Measurements from ENCODE around the gene MGMT.
"Not testable (repeated sequence)": the region's sequence is repeated elsewhere in the genome, so short reads cannot be mapped to it uniquely, and the experiment has no call there.

Gene MGMT

DNA sequence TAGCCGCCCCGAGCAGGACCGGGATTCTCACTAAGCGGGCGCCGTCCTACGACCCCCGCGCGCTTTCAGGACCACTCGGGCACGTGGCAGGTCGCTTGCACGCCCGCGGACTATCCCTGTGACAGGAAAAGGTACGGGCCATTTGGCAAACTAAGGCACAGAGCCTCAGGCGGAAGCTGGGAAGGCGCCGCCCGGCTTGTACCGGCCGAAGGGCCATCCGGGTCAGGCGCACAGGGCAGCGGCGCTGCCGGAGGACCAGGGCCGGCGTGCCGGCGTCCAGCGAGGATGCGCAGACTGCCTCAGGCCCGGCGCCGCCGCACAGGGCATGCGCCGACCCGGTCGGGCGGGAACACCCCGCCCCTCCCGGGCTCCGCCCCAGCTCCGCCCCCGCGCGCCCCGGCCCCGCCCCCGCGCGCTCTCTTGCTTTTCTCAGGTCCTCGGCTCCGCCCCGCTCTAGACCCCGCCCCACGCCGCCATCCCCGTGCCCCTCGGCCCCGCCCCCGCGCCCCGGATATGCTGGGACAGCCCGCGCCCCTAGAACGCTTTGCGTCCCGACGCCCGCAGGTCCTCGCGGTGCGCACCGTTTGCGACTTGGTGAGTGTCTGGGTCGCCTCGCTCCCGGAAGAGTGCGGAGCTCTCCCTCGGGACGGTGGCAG lies at the start of gene MGMT:
TSS of gene MGMT (plus strand) at position 539 of the 656 bp plus-strand sequence.
- Mint-ChIP-seq H3K9me3 (no peaks in the 10 kb centered on the region), H3K4me3 (peak within 1 kb of the TSS; percentile 76), H3K4me1 (peaks cover 8% of the 10 kb centered on the region), H3K27ac (peak within 1 kb of the TSS; percentile 83), H3K36me3 (no peaks in the 10 kb centered on the region)
- DNase-seq (ENCODE audit: low spot score in 2 of 2) (peak; percentile 94 to 96), ATAC-seq (peak; percentile 94)

DNA sequence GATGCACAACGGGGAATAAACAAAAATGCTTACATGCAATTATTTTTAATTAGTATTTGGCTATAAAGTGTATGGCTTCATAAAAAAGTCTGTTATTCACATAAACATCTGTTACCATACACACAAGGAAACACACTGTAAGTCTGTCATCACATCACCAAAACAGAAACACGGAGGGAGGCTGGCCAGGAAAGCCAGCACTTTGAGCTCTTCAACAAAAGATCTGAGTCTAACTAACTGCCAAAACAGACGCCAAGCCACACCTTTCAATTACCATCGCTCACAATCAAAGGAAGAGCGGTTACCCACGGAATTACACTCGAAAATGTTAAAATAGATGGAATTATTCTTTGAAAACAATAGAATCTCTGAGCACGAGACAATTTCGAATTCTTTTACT lies 49.2 kb upstream of the MGMT start:
- Mint-ChIP-seq H3K27ac (no peak overlapping the region), H3K36me3 (no peaks in the 10 kb centered on the region), H3K4me1 (no peaks in the 10 kb centered on the region), H3K4me3 (no peak overlapping the region), H3K9me3 (no peaks in the 10 kb centered on the region)
- DNase-seq (ENCODE audit: low spot score in 2 of 2), result no peak
- ATAC-seq, result no peak

DNA sequence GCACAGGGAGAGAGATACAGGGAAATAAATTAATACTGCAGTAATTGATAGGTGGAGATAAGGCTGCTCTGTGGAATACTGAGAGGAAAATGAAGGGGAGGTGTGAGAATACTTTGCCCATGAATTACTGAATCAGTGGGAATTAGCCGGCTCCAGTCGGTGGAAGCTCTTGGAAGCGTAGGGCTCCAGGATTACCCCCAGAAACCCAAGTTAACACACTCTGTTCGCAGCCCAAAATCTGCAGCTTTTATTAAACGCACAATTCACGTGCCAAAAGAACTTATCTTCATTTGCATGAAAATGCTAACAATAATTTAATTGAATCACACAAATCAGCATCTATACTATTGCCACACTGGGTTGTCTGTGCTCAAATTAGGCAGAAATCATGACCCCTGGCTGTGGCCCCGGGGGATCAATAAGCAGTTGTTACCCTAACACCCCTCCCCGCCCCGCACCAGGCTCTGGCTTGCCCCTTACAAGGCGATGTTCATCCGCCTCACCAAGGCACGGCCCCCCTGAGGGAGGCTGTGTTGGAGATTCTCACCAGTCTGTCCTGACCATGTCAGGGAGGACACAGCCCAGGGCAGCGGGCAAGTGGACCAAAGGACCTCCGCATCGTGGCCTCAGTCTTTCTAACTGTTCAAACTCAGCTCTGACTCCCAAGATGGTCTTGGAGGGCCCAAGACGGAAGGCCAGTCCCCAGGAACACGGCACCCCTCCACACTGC lies 48.4 kb upstream of the MGMT start:
- Mint-ChIP-seq H3K4me1 (no peaks in the 10 kb centered on the region), H3K36me3 (no peaks in the 10 kb centered on the region), H3K9me3 (no peaks in the 10 kb centered on the region), H3K4me3 (no peak overlapping the region), H3K27ac (no peak overlapping the region)
- no peak for ATAC-seq
- no peak for DNase-seq (ENCODE audit: low spot score in 2 of 2)

DNA sequence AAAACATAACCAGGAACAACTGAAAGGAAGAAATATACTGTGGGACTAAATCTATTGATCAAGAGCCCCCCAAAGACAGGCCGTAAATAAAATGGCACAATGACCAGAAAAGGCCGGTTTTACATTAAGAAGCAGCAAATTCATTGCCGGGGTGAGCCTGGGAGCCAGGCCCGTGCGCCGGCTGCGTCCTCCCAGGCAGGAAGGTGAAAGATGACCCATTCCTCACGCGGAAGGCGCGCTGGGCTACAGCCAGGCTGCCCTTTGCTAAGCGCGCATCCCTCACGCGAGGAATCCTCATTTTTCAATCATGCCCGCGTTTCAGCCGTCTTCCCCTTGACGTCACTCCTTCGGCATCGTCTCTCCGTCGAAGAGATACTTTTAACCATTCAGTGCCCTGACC lies 47.6 kb upstream of the MGMT start:
- H3K9me3 Mint-ChIP-seq, result no peaks in the 10 kb centered on the region
- ATAC-seq (no peak), DNase-seq (ENCODE audit: low spot score in 2 of 2) (no peak)
- H3K4me3 Mint-ChIP-seq, result no peak overlapping the region
- no peaks in the 10 kb centered on the region for H3K4me1 Mint-ChIP-seq
- H3K27ac Mint-ChIP-seq, result no peak overlapping the region
- H3K36me3 Mint-ChIP-seq, result no peaks in the 10 kb centered on the region

DNA sequence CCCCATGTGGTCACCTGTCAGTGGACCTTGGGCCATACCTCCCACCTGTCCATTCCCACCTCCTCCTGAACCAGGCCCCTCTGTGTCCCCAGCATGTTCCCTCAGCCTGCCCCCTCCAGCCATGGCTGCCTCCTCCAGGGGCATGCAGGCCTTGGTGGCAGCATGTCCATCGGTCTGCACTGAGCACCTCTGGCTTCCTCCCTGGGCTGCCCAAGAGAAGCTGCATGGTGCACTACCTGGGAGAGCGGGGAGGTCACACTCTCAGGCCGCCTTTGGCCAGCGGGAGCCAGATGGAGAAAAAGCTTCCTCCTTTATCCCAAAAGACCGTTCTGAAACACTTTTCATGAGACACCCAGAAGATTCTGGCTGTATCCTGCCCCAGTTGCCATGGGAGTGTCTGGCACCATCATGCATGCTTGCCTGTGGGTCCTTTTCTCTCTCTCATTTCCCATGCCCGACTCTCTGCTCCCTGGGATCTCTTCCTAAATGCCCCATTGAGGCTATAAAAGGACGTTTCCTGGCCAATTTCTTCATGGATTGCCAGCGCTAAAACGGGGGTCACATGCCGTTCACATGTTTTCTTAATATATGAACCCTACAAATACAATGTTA lies 45.5 kb upstream of the MGMT start:
- peak; percentile 43 for ATAC-seq
- H3K9me3 Mint-ChIP-seq, result no peaks in the 10 kb centered on the region
- DNase-seq (ENCODE audit: low spot score in 2 of 2), result no peak
- no peaks in the 10 kb centered on the region for H3K36me3 Mint-ChIP-seq
- H3K4me1 Mint-ChIP-seq, result no peaks in the 10 kb centered on the region
- H3K27ac Mint-ChIP-seq, result no peak overlapping the region
- no peak overlapping the region for H3K4me3 Mint-ChIP-seq

DNA sequence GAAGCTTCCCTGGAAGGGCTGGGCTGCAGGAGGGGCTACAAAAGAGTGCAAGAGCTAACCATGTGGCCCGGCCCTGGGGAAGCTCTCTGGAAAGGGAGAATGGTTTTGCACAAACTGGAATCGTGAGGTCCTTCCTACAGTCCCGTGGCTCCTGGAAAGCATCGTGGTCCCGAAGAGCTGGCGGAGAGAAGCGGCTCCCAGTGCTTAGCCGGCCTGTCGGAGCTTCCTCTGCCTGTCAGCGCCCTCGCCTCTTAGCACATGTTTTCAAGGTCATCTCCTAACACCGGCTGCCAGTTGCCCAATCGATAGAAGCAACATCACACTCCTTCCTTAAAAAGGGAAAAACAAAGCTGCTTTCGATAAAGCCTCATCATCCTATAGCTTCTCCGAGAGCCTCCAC lies 42.1 kb upstream of the MGMT start:
- ATAC-seq (no peak), DNase-seq (ENCODE audit: low spot score in 2 of 2) (no peak)
- Mint-ChIP-seq H3K4me3 (no peak overlapping the region), H3K36me3 (no peaks in the 10 kb centered on the region), H3K27ac (no peak overlapping the region), H3K9me3 (no peaks in the 10 kb centered on the region), H3K4me1 (no peaks in the 10 kb centered on the region)

DNA sequence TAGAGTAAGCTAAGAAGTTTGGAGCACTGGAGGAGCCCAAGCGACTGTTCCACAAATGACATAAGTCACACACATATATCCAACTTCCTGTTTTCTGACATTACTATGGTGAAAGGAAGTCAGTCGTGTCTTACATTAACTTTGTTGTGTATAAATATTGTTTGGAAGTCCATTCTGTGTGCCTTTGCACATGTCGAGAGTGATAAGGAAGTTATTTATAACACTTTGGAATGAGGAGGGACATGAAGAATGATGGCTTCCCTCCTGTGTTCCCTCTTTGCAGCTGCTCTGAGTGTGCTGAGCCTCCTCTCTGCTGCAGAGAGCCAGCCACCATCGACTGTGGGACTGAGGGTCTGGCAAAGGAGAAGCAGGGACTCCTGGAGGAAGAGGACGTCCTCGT lies 40.4 kb upstream of the MGMT start:
- DNase-seq (ENCODE audit: low spot score in 2 of 2) (no peak), ATAC-seq (no peak)
- no peak overlapping the region for H3K4me3 Mint-ChIP-seq
- no peak overlapping the region for H3K27ac Mint-ChIP-seq
- H3K4me1 Mint-ChIP-seq, result no peaks in the 10 kb centered on the region
- no peaks in the 10 kb centered on the region for H3K36me3 Mint-ChIP-seq
- H3K9me3 Mint-ChIP-seq, result no peaks in the 10 kb centered on the region

DNA sequence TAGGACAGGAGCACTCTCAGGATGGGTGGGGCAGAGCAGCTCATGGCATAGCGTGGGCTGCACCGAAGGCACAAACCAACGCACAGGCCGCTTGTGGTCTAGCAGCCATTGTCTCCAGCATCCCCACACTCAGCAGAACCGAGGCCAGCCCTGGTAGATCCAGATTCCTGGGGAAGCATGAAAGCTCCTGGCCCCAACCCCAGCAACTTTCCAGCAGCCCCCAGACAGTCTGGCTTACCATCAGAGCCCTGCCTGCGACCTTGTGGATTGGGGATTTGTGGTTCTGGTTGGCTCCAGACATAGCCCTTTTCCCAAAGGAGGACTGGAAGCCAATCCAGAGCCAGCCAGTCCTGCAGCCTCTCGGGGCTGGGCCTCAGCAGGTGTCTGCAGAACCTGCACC lies 33.8 kb upstream of the MGMT start:
- Mint-ChIP-seq H3K4me1 (no peaks in the 10 kb centered on the region), H3K36me3 (no peaks in the 10 kb centered on the region), H3K27ac (no peak overlapping the region), H3K4me3 (no peak overlapping the region), H3K9me3 (no peaks in the 10 kb centered on the region)
- ATAC-seq (peak; percentile 34), DNase-seq (ENCODE audit: low spot score in 2 of 2) (no peak)

DNA sequence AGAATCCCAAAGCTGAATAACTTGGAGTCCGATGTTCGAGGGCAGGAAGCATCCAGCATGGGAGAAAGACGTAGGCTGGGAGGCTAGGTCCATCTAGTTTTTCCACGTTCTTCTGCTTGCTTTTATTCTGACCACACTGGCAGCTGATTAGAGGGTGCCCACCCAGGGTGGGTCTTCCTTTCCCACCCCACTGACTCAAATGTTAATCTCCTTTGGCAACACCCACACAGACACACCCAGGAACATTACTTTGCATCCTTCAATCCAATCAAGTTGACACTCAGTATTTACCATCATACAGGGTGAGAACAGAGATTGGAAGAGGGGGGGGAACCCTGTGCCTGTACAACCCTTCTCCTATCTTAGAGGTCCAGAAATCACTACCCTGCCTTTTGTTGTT lies 31.3 kb upstream of the MGMT start:
- not testable (repeated sequence) for H3K9me3 Mint-ChIP-seq, H3K4me1 Mint-ChIP-seq, H3K27ac Mint-ChIP-seq

DNA sequence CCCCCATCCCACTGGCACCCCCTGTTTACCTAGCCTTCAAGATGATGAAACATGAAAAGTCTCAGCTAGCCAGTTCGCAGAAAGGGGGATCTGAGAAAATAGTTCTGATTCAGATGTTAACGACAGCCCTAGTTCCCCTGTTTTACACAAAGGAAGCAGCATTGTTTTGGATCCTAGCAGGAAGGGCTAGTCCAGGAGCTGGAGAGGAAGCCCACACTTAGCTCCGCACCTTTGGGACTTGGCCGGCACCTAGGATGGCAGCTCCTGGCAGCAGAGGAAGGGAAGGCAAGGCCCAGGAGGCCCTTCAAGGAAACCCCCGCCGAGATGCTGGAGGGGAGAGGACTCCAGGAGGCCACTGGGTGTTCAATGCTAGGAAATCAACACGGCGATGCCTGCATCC lies 29.0 kb upstream of the MGMT start:
- Mint-ChIP-seq H3K36me3 (no peaks in the 10 kb centered on the region), H3K27ac (no peak overlapping the region)
- DNase-seq (ENCODE audit: low spot score in 2 of 2), result no peak

More for the DNA sequence above, 31.3 kb upstream of the MGMT start:
- DNase-seq (ENCODE audit: low spot score in 2 of 2); ATAC-seq; H3K36me3 Mint-ChIP-seq; H3K4me3 Mint-ChIP-seq: not testable (repeated sequence)

DNA sequence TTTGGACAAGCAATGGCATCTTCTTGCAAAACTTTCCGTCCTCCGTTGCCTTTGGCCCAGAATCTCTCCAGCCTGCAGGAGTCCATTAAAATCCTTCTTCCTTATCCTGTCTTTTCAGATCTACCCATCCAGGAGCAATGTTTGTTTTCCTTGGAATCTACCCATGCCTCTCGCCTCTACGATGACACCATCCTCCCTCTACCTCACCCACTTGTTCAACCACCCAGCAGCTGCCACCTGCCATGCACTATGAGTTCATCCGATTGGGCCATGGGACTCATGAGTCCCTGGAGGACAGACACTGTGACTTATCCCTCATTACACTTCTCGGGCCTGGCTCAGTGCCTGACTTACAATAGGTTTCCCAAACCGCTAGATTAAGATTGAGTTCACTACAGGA lies 26.8 kb upstream of the MGMT start:
- no peaks in the 10 kb centered on the region for H3K36me3 Mint-ChIP-seq
- no peak overlapping the region for H3K4me3 Mint-ChIP-seq
- ATAC-seq, result no peak
- DNase-seq (ENCODE audit: low spot score in 2 of 2), result no peak
- H3K4me1 Mint-ChIP-seq, result no peaks in the 10 kb centered on the region
- no peaks in the 10 kb centered on the region for H3K9me3 Mint-ChIP-seq
- H3K27ac Mint-ChIP-seq, result no peak overlapping the region

More for the DNA sequence above, 29.0 kb upstream of the MGMT start:
- H3K4me3 Mint-ChIP-seq, result no peak overlapping the region
- H3K4me1 Mint-ChIP-seq, result no peaks in the 10 kb centered on the region
- no peak for ATAC-seq
- H3K9me3 Mint-ChIP-seq, result no peaks in the 10 kb centered on the region

DNA sequence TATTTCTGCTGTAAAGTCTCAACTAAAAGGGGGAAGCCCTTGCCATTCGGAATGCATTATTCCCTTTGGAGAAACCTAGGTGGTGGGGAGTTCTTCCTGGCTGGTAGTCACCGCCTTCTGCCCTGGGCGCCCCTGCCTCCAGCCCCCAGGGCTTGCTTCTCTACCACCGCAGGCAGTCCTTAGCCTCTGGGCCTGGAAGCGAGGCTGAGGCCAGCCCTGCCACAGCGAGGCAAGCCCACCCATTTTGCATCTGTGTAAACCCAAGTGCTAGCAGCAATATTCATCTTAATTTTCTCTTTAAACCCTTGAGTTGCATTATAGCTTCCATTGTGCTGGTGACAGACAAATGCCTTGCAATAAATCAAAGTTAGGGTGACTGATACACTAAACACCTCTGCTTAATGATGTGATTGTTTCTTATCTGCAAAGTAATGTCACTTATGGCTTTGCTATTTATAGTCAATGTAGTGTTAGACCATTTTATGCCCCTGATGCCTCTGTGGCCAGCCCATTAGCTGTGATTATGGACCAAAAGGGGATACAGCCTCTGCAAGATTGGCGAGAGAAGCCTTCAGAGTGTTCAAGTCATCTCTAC lies 26.2 kb upstream of the MGMT start:
- Mint-ChIP-seq H3K36me3 (no peaks in the 10 kb centered on the region), H3K27ac (no peak overlapping the region), H3K4me1 (no peaks in the 10 kb centered on the region), H3K4me3 (no peak overlapping the region), H3K9me3 (no peaks in the 10 kb centered on the region)
- DNase-seq (ENCODE audit: low spot score in 2 of 2) (no peak), ATAC-seq (no peak)

DNA sequence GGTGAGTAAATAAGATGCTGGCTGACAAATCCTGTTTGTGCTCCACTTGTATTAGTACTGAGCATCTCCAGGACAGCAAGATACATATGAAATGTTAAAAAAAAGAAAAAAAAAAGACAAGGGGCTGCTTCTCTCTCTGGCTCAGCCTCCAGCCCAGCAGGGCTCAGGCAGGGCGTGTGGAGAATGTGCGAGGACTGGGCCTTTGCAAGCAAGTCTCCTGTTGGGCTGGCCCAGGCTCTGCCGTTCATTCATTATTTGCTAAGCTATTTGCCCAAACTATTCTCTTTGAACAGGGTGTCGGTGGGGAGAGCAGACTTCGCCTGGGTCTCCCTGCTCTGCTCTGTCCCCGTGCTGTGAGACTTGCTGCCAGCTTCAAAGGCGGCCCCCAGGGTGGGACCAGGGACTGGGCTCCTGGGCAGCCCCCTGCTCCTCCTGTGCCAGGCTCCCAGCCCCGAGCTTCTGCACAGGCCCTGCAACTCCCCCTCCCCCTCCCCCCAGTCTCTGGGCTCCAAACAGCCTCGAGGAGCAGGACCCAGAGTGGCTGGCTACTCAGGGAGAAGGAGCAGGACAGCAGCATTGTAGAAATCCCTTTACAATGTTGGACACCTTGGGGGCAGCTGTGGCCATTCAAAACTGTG lies 25.6 kb upstream of the MGMT start:
- DNase-seq (ENCODE audit: low spot score in 2 of 2), result no peak
- no peak overlapping the region for H3K27ac Mint-ChIP-seq
- no peaks in the 10 kb centered on the region for H3K36me3 Mint-ChIP-seq
- H3K9me3 Mint-ChIP-seq, result no peaks in the 10 kb centered on the region
- ATAC-seq, result peak; percentile 33
- H3K4me3 Mint-ChIP-seq, result no peak overlapping the region
- no peaks in the 10 kb centered on the region for H3K4me1 Mint-ChIP-seq

DNA sequence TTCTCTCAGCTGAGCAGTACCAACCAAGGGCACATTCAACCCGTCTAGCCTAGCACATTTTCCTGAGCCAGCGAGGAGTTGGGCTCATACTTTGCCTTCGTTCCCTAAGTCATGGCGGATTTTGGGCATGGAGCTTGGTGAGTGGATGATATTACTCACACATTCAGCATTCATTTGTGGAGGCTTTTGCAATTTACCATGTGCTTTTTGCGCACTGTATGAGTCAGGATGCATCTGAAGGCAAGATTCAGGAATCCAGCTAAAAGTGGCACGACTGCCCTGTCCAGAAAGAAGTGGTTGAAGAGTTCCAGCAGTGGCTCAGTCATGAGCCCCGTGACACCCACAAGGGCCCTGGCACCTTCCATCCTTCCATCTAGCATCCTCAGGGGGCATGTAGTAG lies 24.2 kb upstream of the MGMT start:
- no peak overlapping the region for H3K27ac Mint-ChIP-seq
- no peaks in the 10 kb centered on the region for H3K36me3 Mint-ChIP-seq
- H3K4me3 Mint-ChIP-seq, result no peak overlapping the region
- H3K4me1 Mint-ChIP-seq, result no peaks in the 10 kb centered on the region
- DNase-seq (ENCODE audit: low spot score in 2 of 2), result no peak
- H3K9me3 Mint-ChIP-seq, result no peaks in the 10 kb centered on the region
- no peak for ATAC-seq

DNA sequence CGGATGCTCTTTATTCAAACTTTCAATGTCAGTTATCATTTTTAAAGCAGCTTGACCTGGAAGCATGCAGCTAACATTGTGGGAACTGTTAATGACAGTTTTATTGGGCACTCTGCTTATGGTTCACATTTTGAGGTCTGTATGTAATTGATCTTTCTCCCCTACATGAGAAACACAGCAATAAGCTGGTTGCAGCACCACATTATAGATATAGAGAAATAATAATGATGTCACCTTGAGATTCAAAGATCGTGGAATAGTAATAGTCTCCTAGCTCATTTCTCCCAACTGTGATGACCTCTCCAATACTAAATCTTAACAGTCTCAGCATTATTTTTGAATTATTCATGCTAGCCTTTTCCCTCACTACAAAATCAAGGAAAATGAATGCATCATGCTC lies 22.7 kb upstream of the MGMT start:
- Mint-ChIP-seq H3K4me3 (no peak overlapping the region), H3K36me3 (no peaks in the 10 kb centered on the region), H3K9me3 (no peaks in the 10 kb centered on the region), H3K27ac (no peak overlapping the region), H3K4me1 (no peaks in the 10 kb centered on the region)
- no peak for DNase-seq (ENCODE audit: low spot score in 2 of 2)
- ATAC-seq, result no peak

Measured in stimulated activated effector memory CD8-positive, alpha-beta T cell treated with anti-CD3 and anti-CD28 coated beads, Interleukin-12 subunit alpha, Interleukin-12 subunit beta, amount 100 ng/mL, for 72 hours (primary cell).